GM10847 (cell line): ENCODE results near the gene MBNL2.

Experiments used
- POLR2A ChIP-seq: IDR thresholded peaks from 2 replicates; pipeline ENCODE4 v1.6.1; 2011; ENCODE audit not compliant: insufficient read length; ENCODE audit errors: extremely low read depth

MBNL2 gene

DNA sequence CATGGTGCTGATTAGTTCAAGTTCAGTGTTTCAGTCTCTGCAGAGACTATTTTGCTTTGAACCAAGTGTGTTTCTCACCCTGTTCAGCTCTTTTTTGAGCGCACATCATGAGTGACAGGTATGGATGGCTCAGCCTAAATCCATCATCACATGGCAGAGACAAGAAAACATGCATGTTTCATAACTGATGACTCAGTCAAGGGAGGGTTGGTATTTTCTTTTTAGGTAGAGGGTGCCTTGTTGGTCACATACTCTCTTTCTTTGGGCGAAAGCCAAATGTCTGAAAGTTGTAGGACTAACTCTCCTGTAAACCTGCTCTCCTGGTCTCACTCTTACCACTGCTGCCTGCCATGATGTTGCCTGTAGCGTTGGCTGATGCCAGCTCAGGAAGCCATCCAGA lies 163.7 kb downstream of the MBNL2 start:
- TF ChIP-seq POLR2A: no peak

GRCh38 chr13:97386801-97387484 lies 164.8 kb downstream of the MBNL2 start:
- no peak for TF ChIP-seq POLR2A

DNA sequence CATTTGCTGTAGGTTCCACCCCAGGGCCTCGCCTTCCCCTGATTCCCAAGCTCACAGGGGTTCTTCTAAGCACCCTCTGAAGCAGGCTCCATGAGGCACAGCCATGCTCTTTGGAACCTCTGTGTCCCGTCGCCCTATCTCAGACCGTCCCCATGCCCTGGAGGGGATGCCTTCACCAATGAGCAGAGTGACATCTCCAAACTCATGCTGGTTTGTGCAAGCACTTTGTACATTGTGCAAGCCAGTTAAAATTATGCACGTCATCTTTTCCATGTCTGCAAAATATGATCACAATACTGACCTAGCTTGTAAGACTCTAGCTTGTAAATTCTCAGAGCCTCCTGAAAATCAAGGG lies 165.3 kb downstream of the MBNL2 start:
- no peak for TF ChIP-seq POLR2A

- TF ChIP-seq POLR2A: no peak
Observed at GRCh38 chr13:97387890-97388289, 165.8 kb downstream of the MBNL2 start.

- TF ChIP-seq POLR2A: no peak
Observed at GRCh38 chr13:97388373-97388772, 166.2 kb downstream of the MBNL2 start.

GRCh38 chr13:97390941-97391600 lies 168.9 kb downstream of the MBNL2 start:
- TF ChIP-seq POLR2A: no peak

DNA sequence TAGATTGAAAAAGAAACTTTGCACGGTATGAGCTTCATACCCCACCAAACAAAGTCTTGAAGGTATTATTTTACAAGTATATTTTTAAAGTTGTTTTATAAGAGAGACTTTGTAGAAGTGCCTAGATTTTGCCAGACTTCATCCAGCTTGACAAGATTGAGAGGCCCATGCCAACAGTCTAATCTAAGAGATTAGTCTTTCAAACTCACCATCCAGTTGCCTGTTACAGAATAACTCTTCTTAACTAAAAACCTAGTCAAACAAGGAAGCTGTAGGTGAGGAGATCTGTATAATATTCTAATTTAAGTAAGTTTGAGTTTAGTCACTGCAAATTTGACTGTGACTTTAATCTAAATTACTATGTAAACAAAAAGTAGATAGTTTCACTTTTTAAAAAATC lies 169.9 kb downstream of the MBNL2 start:
- TF ChIP-seq POLR2A: no peak

DNA sequence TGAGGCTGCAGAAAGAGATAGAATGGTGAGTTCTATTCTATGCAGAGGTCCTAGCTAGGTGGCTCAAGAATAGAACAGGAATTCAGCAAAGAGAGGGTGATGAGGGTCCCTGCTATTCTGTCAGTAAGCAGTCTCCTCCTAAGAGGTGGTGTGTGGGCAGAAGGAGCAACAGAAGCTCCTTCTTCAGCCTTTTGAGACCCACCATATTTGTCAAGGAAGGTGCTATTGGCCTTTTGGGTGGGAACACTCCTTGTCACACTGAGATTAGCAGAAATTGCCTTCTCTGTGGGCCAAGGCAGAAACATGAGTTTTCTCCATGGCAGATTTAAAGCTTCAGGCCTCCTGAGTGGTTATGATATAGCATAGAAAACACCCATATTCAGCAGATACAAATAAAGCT lies 172.4 kb downstream of the MBNL2 start:
- TF ChIP-seq POLR2A: no peak

DNA sequence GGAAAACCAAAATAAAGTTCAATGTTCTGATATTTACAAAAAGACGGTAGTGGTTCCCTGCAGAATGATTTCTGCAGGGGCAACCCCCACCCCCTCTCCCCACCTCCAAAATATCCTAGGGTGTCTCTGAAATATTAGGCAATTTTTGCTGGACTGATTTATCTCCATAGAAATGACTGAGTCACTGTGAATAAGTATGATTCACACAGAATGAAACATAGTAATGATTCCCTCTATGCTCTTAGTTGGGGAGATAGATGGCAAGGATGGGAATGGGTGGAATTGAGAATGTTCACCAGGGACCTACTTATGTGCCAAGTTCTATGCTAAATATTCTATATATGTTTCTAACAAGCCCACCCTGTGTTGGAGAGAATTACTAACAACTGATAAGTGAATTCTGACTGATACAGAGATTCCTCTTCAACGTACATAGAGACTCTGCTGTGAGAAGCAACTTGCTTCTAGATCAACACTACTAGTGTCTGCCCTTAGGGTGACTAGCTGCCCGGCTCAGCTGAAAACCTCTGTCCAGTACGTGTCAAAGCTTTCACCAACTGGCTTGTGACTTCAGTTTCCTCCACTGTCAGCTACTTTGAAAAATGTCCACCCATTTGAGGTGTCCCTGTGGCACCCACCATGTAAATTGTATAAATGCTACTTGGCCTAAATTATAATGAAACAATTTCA lies 173.5 kb downstream of the MBNL2 start:
- TF ChIP-seq POLR2A: no peak

DNA sequence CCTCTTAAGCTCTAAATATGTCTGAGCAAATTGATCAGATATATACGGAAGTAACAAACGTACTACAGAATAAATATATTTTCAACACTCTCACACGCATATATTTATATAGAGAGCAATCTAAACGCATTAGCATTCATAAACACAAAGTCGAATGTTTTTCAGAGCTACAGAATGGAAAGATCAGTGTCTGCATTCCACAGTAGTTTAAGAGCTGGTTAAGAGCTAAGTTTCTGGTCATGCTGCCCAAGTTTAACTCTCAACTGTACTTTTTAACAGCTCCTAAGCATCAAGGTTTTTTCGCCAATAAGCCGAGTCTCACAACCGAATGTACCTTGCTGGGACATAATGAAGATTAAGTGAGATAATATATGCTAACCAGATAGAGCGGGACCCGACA lies 175.1 kb downstream of the MBNL2 start:
- TF ChIP-seq POLR2A: no peak

DNA sequence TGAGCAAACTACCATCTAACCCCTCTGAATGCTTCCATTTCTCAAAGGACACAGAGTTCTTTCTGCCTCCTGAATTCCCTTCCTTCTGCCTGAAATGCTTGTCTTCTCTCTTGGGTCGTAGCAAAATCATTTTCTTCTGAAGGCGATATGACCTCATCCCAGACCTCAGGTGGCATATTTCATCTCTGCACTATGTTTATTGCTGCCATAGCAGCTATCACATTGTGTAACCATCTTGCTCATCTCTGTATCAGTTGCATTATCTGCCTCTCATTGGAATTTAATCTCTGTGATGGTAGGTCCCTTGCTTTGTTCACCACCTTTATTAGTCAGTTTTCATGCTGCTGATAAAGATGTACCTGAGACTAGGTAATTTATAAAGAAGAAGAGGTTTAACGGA lies 179.3 kb downstream of the MBNL2 start:
- no peak for TF ChIP-seq POLR2A

DNA sequence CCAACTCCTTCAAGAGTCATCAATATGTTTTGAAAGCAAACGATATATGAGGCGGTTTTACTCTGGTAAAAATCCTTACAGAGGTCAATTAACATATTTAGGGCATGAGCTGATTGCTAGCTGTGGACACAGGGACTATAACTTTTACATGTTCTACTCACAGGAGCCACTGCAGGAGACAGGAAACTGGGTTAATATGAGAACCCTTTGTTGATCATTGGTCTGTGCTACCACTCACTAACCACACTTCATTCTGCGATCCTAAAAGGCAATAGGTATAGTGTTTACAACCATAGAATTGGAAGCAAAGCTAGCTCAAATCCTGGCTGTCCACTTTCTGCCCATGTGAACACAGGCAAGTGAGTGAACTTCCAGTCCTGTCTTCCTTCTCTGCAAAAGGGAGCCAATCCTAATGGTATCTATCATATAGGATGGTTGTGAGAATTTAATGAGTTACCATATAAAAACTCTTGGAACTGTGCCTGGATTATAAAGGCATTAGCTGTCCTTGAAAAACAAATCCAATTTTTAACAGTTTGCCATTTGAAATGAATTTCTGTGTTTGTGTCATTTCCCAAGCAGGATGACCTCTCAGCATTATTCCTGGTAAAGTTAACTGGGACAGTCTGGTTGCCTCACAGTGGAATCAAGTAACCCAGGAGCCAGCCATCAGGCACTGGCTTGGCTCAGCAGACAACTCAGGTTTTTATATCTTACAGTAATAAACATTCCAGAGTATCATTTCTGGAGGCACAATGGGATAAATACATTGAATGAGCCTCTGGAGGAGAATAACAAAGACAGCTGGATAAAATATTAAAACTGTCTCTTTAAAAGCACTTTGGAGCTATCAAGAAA lies 182.0 kb downstream of the MBNL2 start:
- no peak for TF ChIP-seq POLR2A

- TF ChIP-seq POLR2A: no peak
Observed at GRCh38 chr13:97407540-97407939, 185.4 kb downstream of the MBNL2 start.

DNA sequence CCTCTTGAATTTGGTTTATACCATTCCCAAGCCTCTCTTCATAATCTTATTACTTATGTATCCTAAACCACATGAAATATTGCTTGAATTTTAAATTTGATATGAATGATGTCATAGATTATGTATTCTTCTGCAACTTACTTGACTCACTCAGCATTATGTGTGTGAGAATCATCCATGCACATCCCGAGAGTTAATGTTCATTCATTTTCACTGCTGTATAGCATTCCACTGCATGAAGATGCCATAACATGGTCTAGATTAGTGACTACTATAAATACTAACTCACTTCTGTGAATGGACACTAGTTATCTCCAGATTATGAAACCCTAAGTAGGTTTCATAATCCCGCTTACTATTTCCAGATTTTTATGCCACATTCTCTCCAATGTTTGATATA lies 186.8 kb downstream of the MBNL2 start:
- no peak for TF ChIP-seq POLR2A

- TF ChIP-seq POLR2A: no peak
Observed at GRCh38 chr13:97411984-97412383, 189.9 kb downstream of the MBNL2 start.
